ENCODE measurements around the gene ATOH8.

- no peak for TF ChIP-seq CTCF (conservative IDR thresholded peaks at IDR 0.05; ENCODE audit: low read length)
- TF ChIP-seq EZH2phosphoT487 (IDR thresholded peaks at IDR 0.05; ENCODE audit: borderline replicate concordance, low read depth, low read length): no peak
These were observed 2.2 kb upstream of the ATOH8 start for GRCh38 chr2:85751627-85752026.
